ENCODE measurements around the gene AKT3.

Gene AKT3

GRCh38 chr1:243553090-243553489, 297.0 kb downstream of the AKT3 start:
- TF ChIP-seq CTCF (conservative IDR thresholded peaks at IDR 0.05; ENCODE audit: low read length) (no peak), EZH2phosphoT487 (IDR thresholded peaks at IDR 0.05; ENCODE audit: borderline replicate concordance) (no peak)
- Histone ChIP-seq H3K79me2 (ENCODE audit: insufficient read depth, low read length) (no peaks in the 10 kb centered on the region), H3F3A (ENCODE audit: low read depth) (no peaks in the 10 kb centered on the region), H3K4me2 (ENCODE audit: low read depth, low read length, poor library complexity, severe bottlenecking) (no peak overlapping the region), H3K9me2 (replicated peaks; ENCODE audit: low read depth, low read length) (no peaks in the 10 kb centered on the region), H3K9ac (ENCODE audit: low read depth, low read length, poor library complexity, severe bottlenecking) (no peak overlapping the region), H4K20me1 (ENCODE audit: insufficient read depth, low read length, poor library complexity, severe bottlenecking) (no peaks in the 10 kb centered on the region), H3K27me3 (ENCODE audit: insufficient read depth, low read length, poor library complexity, severe bottlenecking) (no peaks in the 10 kb centered on the region), H2AFZ (ENCODE audit: low read length) (no peak overlapping the region), H3K9me3 (ENCODE audit: insufficient read depth, low read depth, low read length) (no peaks in the 10 kb centered on the region), H3K36me3 (ENCODE audit: insufficient read depth, low read length) (no peaks in the 10 kb centered on the region), H3K4me3 (ENCODE audit: low read length, poor library complexity, severe bottlenecking) (no peak overlapping the region), H3K4me1 (ENCODE audit: insufficient read depth, low read length, poor library complexity, severe bottlenecking) (no peaks in the 10 kb centered on the region)

- no peak for TF ChIP-seq EZH2phosphoT487 (IDR thresholded peaks at IDR 0.05; ENCODE audit: borderline replicate concordance)
- no peak for TF ChIP-seq CTCF (conservative IDR thresholded peaks at IDR 0.05; ENCODE audit: low read length)
These were observed 299.8 kb downstream of the AKT3 start for GRCh38 chr1:243550276-243550675.

DNA sequence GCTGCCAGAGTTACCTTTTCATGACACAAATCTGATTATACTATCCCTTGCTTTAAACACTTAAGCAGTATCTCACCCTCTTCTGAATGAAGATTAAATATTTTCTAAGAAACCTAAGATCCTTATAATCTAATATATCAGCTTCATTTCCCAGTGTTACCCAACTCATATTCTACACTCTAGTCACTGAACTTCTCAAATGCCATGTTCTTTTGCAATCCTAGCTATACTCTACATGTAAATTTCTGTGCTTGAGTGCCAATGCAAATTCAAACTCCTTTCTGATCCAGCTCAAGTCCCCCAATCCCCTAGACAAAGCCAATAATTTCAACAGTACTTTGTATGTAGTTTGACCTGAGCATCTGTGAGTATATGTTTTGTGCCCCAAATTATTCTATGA, 300.3 kb downstream of the AKT3 start:
- Histone ChIP-seq H3K27me3 (ENCODE audit: insufficient read depth, low read length, poor library complexity, severe bottlenecking) (no peaks in the 10 kb centered on the region), H3K4me1 (ENCODE audit: insufficient read depth, low read length, poor library complexity, severe bottlenecking) (no peaks in the 10 kb centered on the region), H3K9me2 (replicated peaks; ENCODE audit: low read depth, low read length) (no peaks in the 10 kb centered on the region), H3K9ac (ENCODE audit: low read depth, low read length, poor library complexity, severe bottlenecking) (no peak overlapping the region), H3F3A (ENCODE audit: low read depth) (no peaks in the 10 kb centered on the region), H3K36me3 (ENCODE audit: insufficient read depth, low read length) (no peaks in the 10 kb centered on the region), H2AFZ (ENCODE audit: low read length) (no peak overlapping the region), H3K9me3 (ENCODE audit: insufficient read depth, low read depth, low read length) (no peaks in the 10 kb centered on the region), H3K4me2 (ENCODE audit: low read depth, low read length, poor library complexity, severe bottlenecking) (no peak overlapping the region), H3K4me3 (ENCODE audit: low read length, poor library complexity, severe bottlenecking) (no peak overlapping the region), H3K79me2 (ENCODE audit: insufficient read depth, low read length) (no peaks in the 10 kb centered on the region), H4K20me1 (ENCODE audit: insufficient read depth, low read length, poor library complexity, severe bottlenecking) (no peaks in the 10 kb centered on the region)
- TF ChIP-seq CTCF (conservative IDR thresholded peaks at IDR 0.05; ENCODE audit: low read length) (no peak), EZH2phosphoT487 (IDR thresholded peaks at IDR 0.05; ENCODE audit: borderline replicate concordance) (no peak)

More at GRCh38 chr1:243550276-243550675, 299.8 kb downstream of the AKT3 start:
- Histone ChIP-seq H3K4me2 (ENCODE audit: low read depth, low read length, poor library complexity, severe bottlenecking) (no peak overlapping the region), H3K9ac (ENCODE audit: low read depth, low read length, poor library complexity, severe bottlenecking) (no peak overlapping the region), H3K36me3 (ENCODE audit: insufficient read depth, low read length) (no peaks in the 10 kb centered on the region), H3F3A (ENCODE audit: low read depth) (no peaks in the 10 kb centered on the region), H3K79me2 (ENCODE audit: insufficient read depth, low read length) (no peaks in the 10 kb centered on the region), H3K9me3 (ENCODE audit: insufficient read depth, low read depth, low read length) (no peaks in the 10 kb centered on the region), H2AFZ (ENCODE audit: low read length) (no peak overlapping the region), H3K27me3 (ENCODE audit: insufficient read depth, low read length, poor library complexity, severe bottlenecking) (no peaks in the 10 kb centered on the region), H3K9me2 (replicated peaks; ENCODE audit: low read depth, low read length) (no peaks in the 10 kb centered on the region), H3K4me3 (ENCODE audit: low read length, poor library complexity, severe bottlenecking) (no peak overlapping the region), H3K4me1 (ENCODE audit: insufficient read depth, low read length, poor library complexity, severe bottlenecking) (no peaks in the 10 kb centered on the region), H4K20me1 (ENCODE audit: insufficient read depth, low read length, poor library complexity, severe bottlenecking) (no peaks in the 10 kb centered on the region)
